GM23248 (cell line): ENCODE results near the gene SRSF12. TPM values are rescaled to one million over a fixed set of nuclear protein-coding genes. Genes with fewer than 3 reads are reported as not detected.

Experiments used
- DNase-seq: peaks from one replicate; pipeline ENCODE4 v3.0.0-alpha.2; 2015
- H2AFZ ChIP-seq: fragments of 200-600 bp; sonication (generic); 2 replicates; pipeline ENCODE4 v1.6.1; 2016; ENCODE audit warnings: antibody characterized with exemption
- H3F3A ChIP-seq: fragments of 200-600 bp; sonication (generic); 2 replicates; pipeline ENCODE4 v1.6.1; 2016; ENCODE audit warnings: mild to moderate bottlenecking, antibody characterized with exemption, mixed run types; ENCODE audit not compliant: insufficient read depth
- H3K27ac ChIP-seq: fragments of 200-600 bp; sonication (generic); 2 replicates; pipeline ENCODE4 v1.5.1; 2016; ENCODE audit warnings: mild to moderate bottlenecking
- H3K27me3 ChIP-seq: fragments of 200-600 bp; sonication (generic); replicated peaks from 2 replicates; pipeline ENCODE4 v1.6.1; 2016; ENCODE audit warnings: mild to moderate bottlenecking; ENCODE audit not compliant: insufficient read depth
- H3K36me3 ChIP-seq: fragments of 200-600 bp; sonication (generic); 2 replicates; pipeline ENCODE4 v1.6.1; 2016; ENCODE audit warnings: low read depth, mild to moderate bottlenecking
- H3K4me1 ChIP-seq: fragments of 200-600 bp; sonication (generic); 2 replicates; pipeline ENCODE4 v1.6.1; 2016; ENCODE audit warnings: mild to moderate bottlenecking; ENCODE audit not compliant: insufficient read depth
- H3K4me2 ChIP-seq: fragments of 200-600 bp; sonication (generic); one replicate; pipeline ENCODE4 v1.6.1; 2016; ENCODE audit warnings: mild to moderate bottlenecking; ENCODE audit not compliant: unreplicated experiment
- H3K4me3 ChIP-seq: fragments of 200-600 bp; sonication (generic); 2 replicates; pipeline ENCODE4 v1.5.1; 2016; ENCODE audit warnings: mild to moderate bottlenecking
- H3K79me2 ChIP-seq: fragments of 200-600 bp; sonication (generic); 2 replicates; pipeline ENCODE4 v1.6.1; 2016; ENCODE audit warnings: mild to moderate bottlenecking; ENCODE audit not compliant: insufficient read depth
- H3K9ac ChIP-seq: fragments of 200-600 bp; sonication (generic); 2 replicates; pipeline ENCODE4 v1.6.1; 2016; ENCODE audit warnings: mild to moderate bottlenecking
- H3K9me2 ChIP-seq: fragments of 200-600 bp; sonication (generic); 2 replicates; pipeline ENCODE4 v1.6.1; 2016; ENCODE audit warnings: mixed run types, mild to moderate bottlenecking, moderate library complexity; ENCODE audit not compliant: insufficient read depth
- H3K9me3 ChIP-seq: fragments of 200-600 bp; sonication (generic); one replicate; pipeline ENCODE4 v1.6.1; 2017; ENCODE audit warnings: low read depth
- H4K20me1 ChIP-seq: fragments of 200-600 bp; sonication (generic); 2 replicates; pipeline ENCODE4 v1.6.0; 2016; ENCODE audit not compliant: insufficient read depth
- EZH2 ChIP-seq: fragments of 200-600 bp; sonication (generic); IDR thresholded peaks from 2 replicates; pipeline ENCODE4 v1.6.1; 2018; ENCODE audit warnings: antibody characterized with exemption, mild to moderate bottlenecking; ENCODE audit not compliant: insufficient read depth, poor library complexity, severe bottlenecking
- EZH2phosphoT487 ChIP-seq: fragments of 200-600 bp; sonication (generic); IDR thresholded peaks from 2 replicates; pipeline ENCODE4 v1.6.1; 2018; ENCODE audit warnings: antibody characterized with exemption, moderate library complexity, mild to moderate bottlenecking, low read depth; ENCODE audit not compliant: insufficient read depth
- WGBS, 2 experiments: methylation state at CpG; one replicate each; pipeline ENCODE4 v1.1.6; 2015 to 2017; ENCODE audit warnings: low lambda C conversion rate in 2 of 2, low coverage in 1 of 2; ENCODE audit errors: missing lambda C conversion rate in 2 of 2; 5-methylcytosine and 5-hydroxymethylcytosine counted together
- in situ Hi-C: fragments of 300-500 bp; cut with MboI; formaldehyde crosslinking; loops from 2 replicates; pipeline ENCODE4 v1.15.0; 2020
- polyA plus RNA-seq: library from polyadenylated mRNA; unstranded; fragments of >200 nt; fragmentation: Nextera tagmentation; extraction: Ambion mirVana; gene quantifications from 2 replicates; pipeline ENCODE4 v1.2.1, GENCODE V29; 2016
- total RNA-seq: library from RNA; depleted of rRNA; stranded (reverse); fragments of >200 nt; shearing (Covaris generic); gene quantifications from 2 replicates; pipeline ENCODE4 v1.2.3, GENCODE V29; 2014

SRSF12 gene
- total and polyA plus RNA-seq, 2 experiments from 2014 or later: 0.59 to 0.65 TPM

- in situ Hi-C loops: no loop called here
- no peak overlapping the region for H3K4me3 ChIP-seq
- H3K9ac ChIP-seq: no peak overlapping the region
- H3K27me3 ChIP-seq: no peaks in the 10 kb centered on the region
- H2AFZ ChIP-seq: no peak overlapping the region
- no peak overlapping the region for H3K27ac ChIP-seq
- H3F3A ChIP-seq: no peaks in the 10 kb centered on the region
- H3K36me3 ChIP-seq: no peaks in the 10 kb centered on the region
- peaks cover 6% of the 10 kb centered on the region; the same call in 1 of the 2 replicates for H3K4me1 ChIP-seq
- peak; percentile 18 for DNase-seq
- H3K79me2 ChIP-seq: no peaks in the 10 kb centered on the region
- no peaks in the 10 kb centered on the region for H3K9me2 ChIP-seq
- TF ChIP-seq EZH2phosphoT487: no peak
- TF ChIP-seq EZH2: no peak
- peak overlapping the region; percentile 18 for H3K4me2 ChIP-seq
- no peaks in the 10 kb centered on the region for H4K20me1 ChIP-seq
- 94 to 95% methylated on average over 1 of the region's 1 CpG for WGBS, 2 experiments
- no peaks in the 10 kb centered on the region for H3K9me3 ChIP-seq
These were observed 36.3 kb upstream of the SRSF12 start for GRCh38 chr6:89154131-89154530.

- H3K27me3 ChIP-seq: no peaks in the 10 kb centered on the region
- H3K27ac ChIP-seq: no peak overlapping the region
- H3F3A ChIP-seq: peaks cover 7% of the 10 kb centered on the region; the same call in 1 of the 2 replicates
- DNase-seq: peak; percentile 36
- in situ Hi-C loops: no loop called here
- no peaks in the 10 kb centered on the region for H3K79me2 ChIP-seq
- H3K4me1 ChIP-seq: peaks cover 6% of the 10 kb centered on the region; the same call in 1 of the 2 replicates
- H3K9ac ChIP-seq: no peak overlapping the region
- TF ChIP-seq EZH2phosphoT487 (no peak), EZH2 (no peak)
- H4K20me1 ChIP-seq: no peaks in the 10 kb centered on the region
- no peaks in the 10 kb centered on the region for H3K9me2 ChIP-seq
- no peaks in the 10 kb centered on the region for H3K9me3 ChIP-seq
- no peak overlapping the region for H3K4me2 ChIP-seq
- H2AFZ ChIP-seq: no peak overlapping the region
- no peak overlapping the region for H3K4me3 ChIP-seq
- 82 to 86% methylated on average over 17 of the region's 17 CpGs for WGBS, 2 experiments
- no peaks in the 10 kb centered on the region for H3K36me3 ChIP-seq
These were observed 30.3 kb upstream of the SRSF12 start for GRCh38 chr6:89148016-89148750.

GRCh38 chr6:89146718-89147700 is 29.1 kb upstream of the SRSF12 start:
- 29 to 33% methylated on average over 25 to 26 of the region's 26 CpGs for WGBS, 2 experiments
- H3K27me3 ChIP-seq: no peaks in the 10 kb centered on the region
- DNase-seq: peak; percentile 43
- peaks cover 7% of the 10 kb centered on the region; the same call in 1 of the 2 replicates for H3F3A ChIP-seq
- peak overlapping the region; percentile 76 for H3K4me3 ChIP-seq
- no peak overlapping the region for H3K27ac ChIP-seq
- no peaks in the 10 kb centered on the region for H3K9me3 ChIP-seq
- no peaks in the 10 kb centered on the region for H3K79me2 ChIP-seq
- in situ Hi-C loops: no loop called here
- no peaks in the 10 kb centered on the region for H4K20me1 ChIP-seq
- TF ChIP-seq EZH2phosphoT487: no peak
- H3K9ac ChIP-seq: peak overlapping the region; percentile 74
- no peaks in the 10 kb centered on the region for H3K36me3 ChIP-seq
- H3K4me2 ChIP-seq: peak overlapping the region; percentile 93
- H3K9me2 ChIP-seq: no peaks in the 10 kb centered on the region
- peak overlapping the region; percentile 93 for H2AFZ ChIP-seq
- peaks cover 6% of the 10 kb centered on the region; the same call in 1 of the 2 replicates for H3K4me1 ChIP-seq

- peak; percentile 72 for DNase-seq
- in situ Hi-C loops: no loop called here
- TF ChIP-seq EZH2: no peak
- no peak for TF ChIP-seq EZH2phosphoT487
These were observed 28.3 kb upstream of the SRSF12 start, which contains the start of gene PM20D2 for GRCh38 chr6:89145956-89146717. TSS of gene PM20D2 (plus strand) at chr6:89146055. CDS start at chr6:89146145, 90 bp downstream.

More at GRCh38 chr6:89145956-89146717, 28.3 kb upstream of the SRSF12 start, which contains the start of gene PM20D2:
- peak within 1 kb of the TSS; percentile 76 for H3K4me3 ChIP-seq
- WGBS, 2 experiments: 1% methylated on average over 49 to 66 of the region's 102 CpGs
- H3K9ac ChIP-seq: peak within 1 kb of the TSS; percentile 74
- peaks cover 7% of the 10 kb centered on the region; the same call in 1 of the 2 replicates for H3F3A ChIP-seq
- no peaks in the 10 kb centered on the region for H4K20me1 ChIP-seq
- H3K4me2 ChIP-seq: peak within 1 kb of the TSS; percentile 93
- no peaks in the 10 kb centered on the region for H3K79me2 ChIP-seq
- H3K36me3 ChIP-seq: no peaks in the 10 kb centered on the region
- H3K27me3 ChIP-seq: no peaks in the 10 kb centered on the region
- no peaks in the 10 kb centered on the region for H3K9me2 ChIP-seq
- H2AFZ ChIP-seq: peak within 1 kb of the TSS; percentile 93
- H3K9me3 ChIP-seq: no peaks in the 10 kb centered on the region
- peaks cover 6% of the 10 kb centered on the region; the same call in 1 of the 2 replicates for H3K4me1 ChIP-seq
- no peak within 1 kb of the TSS for H3K27ac ChIP-seq
